GM12873 (cell line): ENCODE measurements around the gene OR4M1.
"Not testable (repeated sequence)": the region's sequence is repeated elsewhere in the genome, so short reads cannot be mapped to it uniquely, and the experiment has no call there.

Experiments
- TF ChIP-seq, protein P1 (sequence below): IDR thresholded peaks from 2 replicates; pipeline ENCODE4 v1.5.1; 2012; ENCODE audit warnings: low read depth, mild to moderate bottlenecking, moderate library complexity, low read length, control low read depth; ENCODE audit not compliant: insufficient read depth; ENCODE audit errors: missing control alignments

Gene OR4M1

DNA sequence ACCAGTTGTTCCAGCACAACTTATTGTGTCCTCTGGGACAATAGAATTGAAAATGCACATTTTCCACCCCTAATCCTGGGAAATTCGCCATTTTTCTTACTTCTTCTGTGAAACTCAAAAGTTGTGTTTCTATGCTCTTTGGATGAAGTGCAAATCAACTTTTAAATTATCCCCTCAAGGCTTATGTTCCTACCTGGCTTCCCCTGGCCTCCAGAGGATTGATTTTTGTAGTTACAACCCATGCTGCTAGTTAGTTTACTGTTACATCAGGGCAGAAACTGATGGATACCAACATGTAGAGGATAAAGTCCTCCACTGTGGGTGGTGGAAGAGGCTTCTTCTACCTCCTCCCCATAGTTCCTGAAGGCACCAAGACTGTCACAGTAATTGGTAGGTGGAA, at the start of gene OR4M1:
OR4M1 (plus strand) TSS at position 301 of the 400 bp plus-strand sequence. CDS start 6,819 bp downstream, outside the sequence.
- TF ChIP-seq, protein P1, sequence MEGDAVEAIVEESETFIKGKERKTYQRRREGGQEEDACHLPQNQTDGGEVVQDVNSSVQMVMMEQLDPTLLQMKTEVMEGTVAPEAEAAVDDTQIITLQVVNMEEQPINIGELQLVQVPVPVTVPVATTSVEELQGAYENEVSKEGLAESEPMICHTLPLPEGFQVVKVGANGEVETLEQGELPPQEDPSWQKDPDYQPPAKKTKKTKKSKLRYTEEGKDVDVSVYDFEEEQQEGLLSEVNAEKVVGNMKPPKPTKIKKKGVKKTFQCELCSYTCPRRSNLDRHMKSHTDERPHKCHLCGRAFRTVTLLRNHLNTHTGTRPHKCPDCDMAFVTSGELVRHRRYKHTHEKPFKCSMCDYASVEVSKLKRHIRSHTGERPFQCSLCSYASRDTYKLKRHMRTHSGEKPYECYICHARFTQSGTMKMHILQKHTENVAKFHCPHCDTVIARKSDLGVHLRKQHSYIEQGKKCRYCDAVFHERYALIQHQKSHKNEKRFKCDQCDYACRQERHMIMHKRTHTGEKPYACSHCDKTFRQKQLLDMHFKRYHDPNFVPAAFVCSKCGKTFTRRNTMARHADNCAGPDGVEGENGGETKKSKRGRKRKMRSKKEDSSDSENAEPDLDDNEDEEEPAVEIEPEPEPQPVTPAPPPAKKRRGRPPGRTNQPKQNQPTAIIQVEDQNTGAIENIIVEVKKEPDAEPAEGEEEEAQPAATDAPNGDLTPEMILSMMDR = not testable (repeated sequence)

- TF ChIP-seq, protein P1 = no peak
These were observed 43.9 kb upstream of the OR4M1 start for GRCh38 chr14:19729359-19729758.

- TF ChIP-seq, protein P1 = no peak
These were observed 43.5 kb upstream of the OR4M1 start for GRCh38 chr14:19729763-19730162.

- TF ChIP-seq, protein P1 = no peak
These were observed 30.0 kb upstream of the OR4M1 start, which contains the start of gene OR4Q3 for GRCh38 chr14:19743256-19743655. Gene OR4Q3, plus strand, starts transcription at chr14:19743571.

- TF ChIP-seq, protein P1 = no peak
These were observed 19.1 kb upstream of the OR4M1 start for GRCh38 chr14:19754172-19754571.

GRCh38 chr14:19771895-19772430, 1.3 kb upstream of the OR4M1 start:
- TF ChIP-seq, protein P1 = no peak

DNA sequence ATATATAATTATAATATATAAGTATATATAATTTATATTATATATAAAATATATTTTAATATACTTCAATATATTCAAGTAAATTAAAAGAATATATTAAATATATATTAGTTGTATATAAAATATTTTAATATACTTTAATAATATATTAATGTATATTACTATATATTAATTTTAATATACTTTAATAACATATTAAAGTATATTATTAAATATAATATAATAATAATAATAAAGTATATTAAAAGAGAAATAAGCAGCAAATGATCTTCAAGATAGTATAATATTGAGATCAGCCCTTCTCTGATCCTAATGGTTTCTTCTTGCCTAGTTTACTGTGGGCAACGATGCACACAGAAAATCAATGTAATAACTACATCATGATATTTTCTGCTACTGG, 2.3 kb downstream of the OR4M1 start:
- TF ChIP-seq, protein P1 = no peak

- TF ChIP-seq, protein P1 = no peak
These were observed 26.6 kb downstream of the OR4M1 start for GRCh38 chr14:19799880-19800279.
